H1 (cell line): ENCODE results near the gene H1-8. TPM values are rescaled to one million over a fixed set of nuclear protein-coding genes. Genes with fewer than 3 reads are reported as not detected.

Experiments used
- CEBPB ChIP-seq: IDR thresholded peaks from 2 replicates; pipeline ENCODE4 v1.6.1; 2012; ENCODE audit warnings: low read depth, low read length
- EP300 ChIP-seq, 2 experiments: IDR thresholded peaks; 1 replicate in 1 of 2; 2 replicates in 1 of 2; pipeline ENCODE4 v1.6.1; 2011 to 2012; ENCODE audit warnings: low read depth in 2 of 2, low read length in 2 of 2, mild to moderate bottlenecking in 2 of 2, borderline replicate concordance in 1 of 2, inconsistent platforms in 1 of 2, moderate library complexity in 1 of 2
- MAFK ChIP-seq: IDR thresholded peaks from 2 replicates; pipeline ENCODE4 v1.6.1; 2012; ENCODE audit warnings: low read depth, mild to moderate bottlenecking, improper control_type of control experiment, low read length
- YY1 ChIP-seq: IDR thresholded peaks from 2 replicates; pipeline ENCODE4 v1.6.1; 2011; ENCODE audit warnings: low read depth, mild to moderate bottlenecking, low read length
- polyA plus RNA-seq, 7 experiments: library from polyadenylated mRNA; depleted of rRNA in 3 of 7; stranded (reverse) in 5 of 7; unstranded in 2 of 7; fragments of >200 nt in 5 of 7; fragments of 200-250 nt in 2 of 7; gene quantifications; 1 replicate in 5 of 7; 2 replicates in 1 of 7; 4 replicates in 1 of 7; pipeline versions ENCODE4 v1.2.1 to v1.2.3, GENCODE V29; 2011 to 2013; ENCODE audit warnings: missing spikeins in 2 of 7, mixed read lengths in 2 of 7
- total RNA-seq: library from RNA; stranded (reverse); fragmentation: NEBNext Ultra II Directional; extraction: Animal tissue kit (Norgen Biotek cat#: 25700); gene quantifications from 2 replicates; pipeline ENCODE4 v1.2.1, GENCODE V29; 2021
- TF ChIP-seq, protein P1 (sequence below): fragments of 300-600 bp; sonication (generic); IDR thresholded peaks from 2 replicates; pipeline ENCODE4 v1.7.1; 2012; ENCODE audit warnings: low read length, moderate library complexity, mild to moderate bottlenecking, inconsistent platforms; ENCODE audit not compliant: insufficient replicate concordance

Gene H1-8
- total and polyA plus RNA-seq, 2 of the 8 experiments (the other 6 are each of a cell fraction or from before 2014, with no cell fraction given) = not detected

DNA sequence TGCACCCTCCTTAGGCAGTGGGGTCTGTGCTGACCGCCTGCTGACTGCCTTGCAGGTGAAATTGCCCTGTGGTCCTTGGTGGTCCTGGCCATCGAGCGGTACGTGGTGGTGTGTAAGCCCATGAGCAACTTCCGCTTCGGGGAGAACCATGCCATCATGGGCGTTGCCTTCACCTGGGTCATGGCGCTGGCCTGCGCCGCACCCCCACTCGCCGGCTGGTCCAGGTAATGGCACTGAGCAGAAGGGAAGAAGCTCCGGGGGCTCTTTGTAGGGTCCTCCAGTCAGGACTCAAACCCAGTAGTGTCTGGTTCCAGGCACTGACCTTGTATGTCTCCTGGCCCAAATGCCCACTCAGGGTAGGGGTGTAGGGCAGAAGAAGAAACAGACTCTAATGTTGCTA is 12.2 kb upstream of the H1-8 start (continued):
- TF ChIP-seq, protein P1, sequence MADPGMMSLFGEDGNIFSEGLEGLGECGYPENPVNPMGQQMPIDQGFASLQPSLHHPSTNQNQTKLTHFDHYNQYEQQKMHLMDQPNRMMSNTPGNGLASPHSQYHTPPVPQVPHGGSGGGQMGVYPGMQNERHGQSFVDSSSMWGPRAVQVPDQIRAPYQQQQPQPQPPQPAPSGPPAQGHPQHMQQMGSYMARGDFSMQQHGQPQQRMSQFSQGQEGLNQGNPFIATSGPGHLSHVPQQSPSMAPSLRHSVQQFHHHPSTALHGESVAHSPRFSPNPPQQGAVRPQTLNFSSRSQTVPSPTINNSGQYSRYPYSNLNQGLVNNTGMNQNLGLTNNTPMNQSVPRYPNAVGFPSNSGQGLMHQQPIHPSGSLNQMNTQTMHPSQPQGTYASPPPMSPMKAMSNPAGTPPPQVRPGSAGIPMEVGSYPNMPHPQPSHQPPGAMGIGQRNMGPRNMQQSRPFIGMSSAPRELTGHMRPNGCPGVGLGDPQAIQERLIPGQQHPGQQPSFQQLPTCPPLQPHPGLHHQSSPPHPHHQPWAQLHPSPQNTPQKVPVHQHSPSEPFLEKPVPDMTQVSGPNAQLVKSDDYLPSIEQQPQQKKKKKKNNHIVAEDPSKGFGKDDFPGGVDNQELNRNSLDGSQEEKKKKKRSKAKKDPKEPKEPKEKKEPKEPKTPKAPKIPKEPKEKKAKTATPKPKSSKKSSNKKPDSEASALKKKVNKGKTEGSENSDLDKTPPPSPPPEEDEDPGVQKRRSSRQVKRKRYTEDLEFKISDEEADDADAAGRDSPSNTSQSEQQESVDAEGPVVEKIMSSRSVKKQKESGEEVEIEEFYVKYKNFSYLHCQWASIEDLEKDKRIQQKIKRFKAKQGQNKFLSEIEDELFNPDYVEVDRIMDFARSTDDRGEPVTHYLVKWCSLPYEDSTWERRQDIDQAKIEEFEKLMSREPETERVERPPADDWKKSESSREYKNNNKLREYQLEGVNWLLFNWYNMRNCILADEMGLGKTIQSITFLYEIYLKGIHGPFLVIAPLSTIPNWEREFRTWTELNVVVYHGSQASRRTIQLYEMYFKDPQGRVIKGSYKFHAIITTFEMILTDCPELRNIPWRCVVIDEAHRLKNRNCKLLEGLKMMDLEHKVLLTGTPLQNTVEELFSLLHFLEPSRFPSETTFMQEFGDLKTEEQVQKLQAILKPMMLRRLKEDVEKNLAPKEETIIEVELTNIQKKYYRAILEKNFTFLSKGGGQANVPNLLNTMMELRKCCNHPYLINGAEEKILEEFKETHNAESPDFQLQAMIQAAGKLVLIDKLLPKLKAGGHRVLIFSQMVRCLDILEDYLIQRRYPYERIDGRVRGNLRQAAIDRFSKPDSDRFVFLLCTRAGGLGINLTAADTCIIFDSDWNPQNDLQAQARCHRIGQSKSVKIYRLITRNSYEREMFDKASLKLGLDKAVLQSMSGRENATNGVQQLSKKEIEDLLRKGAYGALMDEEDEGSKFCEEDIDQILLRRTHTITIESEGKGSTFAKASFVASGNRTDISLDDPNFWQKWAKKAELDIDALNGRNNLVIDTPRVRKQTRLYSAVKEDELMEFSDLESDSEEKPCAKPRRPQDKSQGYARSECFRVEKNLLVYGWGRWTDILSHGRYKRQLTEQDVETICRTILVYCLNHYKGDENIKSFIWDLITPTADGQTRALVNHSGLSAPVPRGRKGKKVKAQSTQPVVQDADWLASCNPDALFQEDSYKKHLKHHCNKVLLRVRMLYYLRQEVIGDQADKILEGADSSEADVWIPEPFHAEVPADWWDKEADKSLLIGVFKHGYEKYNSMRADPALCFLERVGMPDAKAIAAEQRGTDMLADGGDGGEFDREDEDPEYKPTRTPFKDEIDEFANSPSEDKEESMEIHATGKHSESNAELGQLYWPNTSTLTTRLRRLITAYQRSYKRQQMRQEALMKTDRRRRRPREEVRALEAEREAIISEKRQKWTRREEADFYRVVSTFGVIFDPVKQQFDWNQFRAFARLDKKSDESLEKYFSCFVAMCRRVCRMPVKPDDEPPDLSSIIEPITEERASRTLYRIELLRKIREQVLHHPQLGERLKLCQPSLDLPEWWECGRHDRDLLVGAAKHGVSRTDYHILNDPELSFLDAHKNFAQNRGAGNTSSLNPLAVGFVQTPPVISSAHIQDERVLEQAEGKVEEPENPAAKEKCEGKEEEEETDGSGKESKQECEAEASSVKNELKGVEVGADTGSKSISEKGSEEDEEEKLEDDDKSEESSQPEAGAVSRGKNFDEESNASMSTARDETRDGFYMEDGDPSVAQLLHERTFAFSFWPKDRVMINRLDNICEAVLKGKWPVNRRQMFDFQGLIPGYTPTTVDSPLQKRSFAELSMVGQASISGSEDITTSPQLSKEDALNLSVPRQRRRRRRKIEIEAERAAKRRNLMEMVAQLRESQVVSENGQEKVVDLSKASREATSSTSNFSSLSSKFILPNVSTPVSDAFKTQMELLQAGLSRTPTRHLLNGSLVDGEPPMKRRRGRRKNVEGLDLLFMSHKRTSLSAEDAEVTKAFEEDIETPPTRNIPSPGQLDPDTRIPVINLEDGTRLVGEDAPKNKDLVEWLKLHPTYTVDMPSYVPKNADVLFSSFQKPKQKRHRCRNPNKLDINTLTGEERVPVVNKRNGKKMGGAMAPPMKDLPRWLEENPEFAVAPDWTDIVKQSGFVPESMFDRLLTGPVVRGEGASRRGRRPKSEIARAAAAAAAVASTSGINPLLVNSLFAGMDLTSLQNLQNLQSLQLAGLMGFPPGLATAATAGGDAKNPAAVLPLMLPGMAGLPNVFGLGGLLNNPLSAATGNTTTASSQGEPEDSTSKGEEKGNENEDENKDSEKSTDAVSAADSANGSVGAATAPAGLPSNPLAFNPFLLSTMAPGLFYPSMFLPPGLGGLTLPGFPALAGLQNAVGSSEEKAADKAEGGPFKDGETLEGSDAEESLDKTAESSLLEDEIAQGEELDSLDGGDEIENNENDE = no peak
- TF ChIP-seq EP300 (IDR thresholded peaks at IDR 0.05; ENCODE audit: borderline replicate concordance in 1 of 2, low read depth in 2 of 2, low read length in 2 of 2) = no peak
- TF ChIP-seq CEBPB = no peak
- TF ChIP-seq YY1 = no peak
- TF ChIP-seq MAFK = no peak
